Stimulated activated CD4-positive, alpha-beta T cell treated with anti-CD3 and anti-CD28 coated beads, Interleukin-2, amount 100 ng/mL, for 24 hours (primary cell): ENCODE measurements around the gene TMEM129.
A peak's percentile ranks its signal among the peaks of the same experiment; 100 is the strongest.

ENCODE experiments used
- DNase-seq, 2 donors: peaks; one replicate each; pipeline ENCODE4 v3.0.0-alpha.2; 2020

TMEM129 gene

GRCh38 chr4:1758306-1759121 lies 37.4 kb upstream of the TMEM129 start:
- DNase-seq = no peak

GRCh38 chr4:1757836-1758235 lies 36.7 kb upstream of the TMEM129 start:
- DNase-seq = no peak

GRCh38 chr4:1756893-1757779 lies 36.0 kb upstream of the TMEM129 start:
- DNase-seq = no peak

- DNase-seq = no peak
Observed at GRCh38 chr4:1756079-1756478, 35.0 kb upstream of the TMEM129 start.

GRCh38 chr4:1755297-1755696 lies 34.2 kb upstream of the TMEM129 start:
- no peak for DNase-seq

- no peak for DNase-seq
Observed at GRCh38 chr4:1754336-1754735, 33.2 kb upstream of the TMEM129 start.

- DNase-seq = no peak
Observed at GRCh38 chr4:1753697-1754311, 32.7 kb upstream of the TMEM129 start.

GRCh38 chr4:1753294-1753696 lies 32.2 kb upstream of the TMEM129 start:
- DNase-seq = no peak

- DNase-seq = peak in 1 of 2 donors; percentile 53
Observed at GRCh38 chr4:1752284-1753041, 31.3 kb upstream of the TMEM129 start.

GRCh38 chr4:1751919-1752283 lies 30.8 kb upstream of the TMEM129 start:
- no peak for DNase-seq

GRCh38 chr4:1751155-1751918 lies 30.2 kb upstream of the TMEM129 start:
- no peak for DNase-seq

GRCh38 chr4:1750381-1751154 lies 29.4 kb upstream of the TMEM129 start:
- DNase-seq = no peak

GRCh38 chr4:1749826-1750225 lies 28.7 kb upstream of the TMEM129 start:
- DNase-seq = no peak

GRCh38 chr4:1749370-1749769 lies 28.2 kb upstream of the TMEM129 start:
- no peak for DNase-seq

GRCh38 chr4:1748465-1748995 lies 27.4 kb upstream of the TMEM129 start:
- DNase-seq = peak; percentile 88 to 92

- DNase-seq = no peak
Observed at GRCh38 chr4:1747603-1747967, 26.5 kb upstream of the TMEM129 start.

- DNase-seq = no peak
Observed at GRCh38 chr4:1746919-1747602, 25.9 kb upstream of the TMEM129 start.

GRCh38 chr4:1746265-1746691 lies 25.2 kb upstream of the TMEM129 start:
- peak; percentile 88 to 89 for DNase-seq

- DNase-seq = no peak
Observed at GRCh38 chr4:1745697-1746096, 24.6 kb upstream of the TMEM129 start.

- no peak for DNase-seq
Observed at GRCh38 chr4:1745165-1745564, 24.0 kb upstream of the TMEM129 start.
